T47D (cell line): ENCODE results near the gene REG4.

Experiments used
- DNase-seq, 2 experiments: peaks; one replicate each; pipeline versions ENCODE4 v3.0.0 to v3.0.0-alpha.2; 2011 to 2012; ENCODE audit warnings: low read depth in 1 of 2, low spot score in 1 of 2
- JUND ChIP-seq: IDR thresholded peaks from 2 replicates; pipeline ENCODE4 v1.6.1; 2012; ENCODE audit warnings: low read depth
- in situ Hi-C: cut with HindIII; loops from 2 replicates; pipeline ENCODE4 v1.10.0; 2016; ENCODE audit warnings: low sequenced_read_pairs, low pct_unique_long_range_greater_than_20kb

Gene REG4

GRCh38 chr1:119766374-119766794 is 44.9 kb downstream of the REG4 start:
- DNase-seq: peak in 1 of 2 experiments; percentile 64
- peak; percentile 36; the same call in 1 of the 2 replicates for TF ChIP-seq JUND
- in situ Hi-C loops: no loop called here

- in situ Hi-C loops: no loop called here
- TF ChIP-seq JUND: no peak
- no peak for DNase-seq
These were observed 47.0 kb downstream of the REG4 start for GRCh38 chr1:119764220-119764619.

GRCh38 chr1:119762953-119763352 is 48.3 kb downstream of the REG4 start:
- no peak for DNase-seq
- in situ Hi-C loops: no loop called here
- no peak for TF ChIP-seq JUND

GRCh38 chr1:119762409-119762808 is 48.9 kb downstream of the REG4 start:
- no peak for DNase-seq
- TF ChIP-seq JUND: no peak
- in situ Hi-C loops: no loop called here

- DNase-seq: no peak
- no peak for TF ChIP-seq JUND
- in situ Hi-C loops: no loop called here
These were observed 52.7 kb downstream of the REG4 start for GRCh38 chr1:119758584-119758983.

GRCh38 chr1:119752592-119752991 is 58.7 kb downstream of the REG4 start:
- no peak for DNase-seq
- no peak for TF ChIP-seq JUND
- in situ Hi-C loops: no loop called here

GRCh38 chr1:119748040-119748439 is 63.2 kb downstream of the REG4 start:
- DNase-seq: no peak
- in situ Hi-C loops: no loop called here
- TF ChIP-seq JUND: no peak

- DNase-seq: no peak
- no peak for TF ChIP-seq JUND
- in situ Hi-C loops: no loop called here
These were observed 63.8 kb downstream of the REG4 start for GRCh38 chr1:119747451-119747850.

- peak in 1 of 2 experiments; percentile 14 for DNase-seq
- in situ Hi-C loops: no loop called here
- TF ChIP-seq JUND: no peak
These were observed 66.2 kb downstream of the REG4 start for GRCh38 chr1:119745034-119745433.

- DNase-seq: no peak
- in situ Hi-C loops: no loop called here
- TF ChIP-seq JUND: no peak
These were observed 66.7 kb downstream of the REG4 start for GRCh38 chr1:119744598-119744942.
